Lower leg skin (tissue), 4 donors: ENCODE measurements around the gene RNF213. TPM values are rescaled to one million over a fixed set of nuclear protein-coding genes. Genes with fewer than 3 reads are reported as not detected.

Experiments
- DNase-seq, 2 donors: peaks; one replicate each; pipeline ENCODE4 v3.0.0-alpha.2; 2019; ENCODE audit warnings: low spot score in 2 of 2
- H3K4me3 ChIP-seq: fragments of 200-600 bp; sonication (generic); 2 replicates; pipeline ENCODE4 v1.5.1; 2017; ENCODE audit warnings: mild to moderate bottlenecking, low read depth; ENCODE audit not compliant: poor library complexity, severe bottlenecking
- POLR2A ChIP-seq, 2 donors: fragments of 450-650 bp; IDR thresholded peaks; one replicate each; pipeline ENCODE4 v1.6.1; 2016 to 2017; ENCODE audit warnings: antibody characterized with exemption in 2 of 2, mild to moderate bottlenecking in 1 of 2, moderate library complexity in 1 of 2
- WGBS, 2 donors: methylation state at CpG; one replicate each; pipeline ENCODE4 v1.1.5; 2018; 5-methylcytosine and 5-hydroxymethylcytosine counted together
- intact Hi-C: fragments of 100-400 bp; cut with DNase I; formaldehyde crosslinking; loops from one replicate; pipeline ENCODE4 v1.15.0; 2023; ENCODE audit warnings: low total_unique reads
- total RNA-seq, 4 donors: library from RNA; depleted of rRNA; stranded (reverse); fragments of >200 nt; gene quantifications; one replicate each; pipeline ENCODE4 v1.1.0, GENCODE V29; 2016
- TF ChIP-seq, protein P1 (sequence below), 3 donors: fragments of 450-650 bp; IDR thresholded peaks; one replicate each; pipeline ENCODE4 v1.5.1; 2016; ENCODE audit warnings: antibody characterized with exemption in 3 of 3, mild to moderate bottlenecking in 3 of 3, moderate library complexity in 2 of 3

RNF213 gene
- total RNA-seq, 4 donors from 2014 or later, result 48.4 to 103 (median 59.8) TPM

DNA sequence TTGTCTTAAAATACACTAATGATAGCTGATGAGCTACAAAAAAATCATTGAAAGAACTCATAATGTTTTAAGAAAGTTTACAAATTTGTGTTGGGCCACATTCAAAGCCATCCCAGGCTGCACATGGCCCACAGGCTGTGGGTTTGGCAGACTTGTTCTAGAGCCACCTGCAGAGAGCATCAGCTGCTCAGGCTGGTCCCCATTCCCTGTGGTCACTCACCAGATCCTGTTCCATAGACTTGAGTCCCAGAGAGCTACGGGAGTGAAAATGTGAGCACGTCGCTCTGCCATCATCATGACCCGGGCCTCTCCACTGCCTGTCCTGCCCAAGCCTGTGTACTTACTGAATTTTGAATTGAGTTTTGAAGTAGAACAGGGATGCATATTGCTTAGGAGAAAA is 33.5 kb upstream of the RNF213 start:
- intact Hi-C loops, result no loop called here
- 93 to 96% methylated on average over 4 of the region's 4 CpGs for WGBS, 2 donors
- no peak overlapping the region for H3K4me3 ChIP-seq
- no peak for TF ChIP-seq POLR2A (IDR thresholded peaks at IDR 0.05)
- TF ChIP-seq, protein P1, sequence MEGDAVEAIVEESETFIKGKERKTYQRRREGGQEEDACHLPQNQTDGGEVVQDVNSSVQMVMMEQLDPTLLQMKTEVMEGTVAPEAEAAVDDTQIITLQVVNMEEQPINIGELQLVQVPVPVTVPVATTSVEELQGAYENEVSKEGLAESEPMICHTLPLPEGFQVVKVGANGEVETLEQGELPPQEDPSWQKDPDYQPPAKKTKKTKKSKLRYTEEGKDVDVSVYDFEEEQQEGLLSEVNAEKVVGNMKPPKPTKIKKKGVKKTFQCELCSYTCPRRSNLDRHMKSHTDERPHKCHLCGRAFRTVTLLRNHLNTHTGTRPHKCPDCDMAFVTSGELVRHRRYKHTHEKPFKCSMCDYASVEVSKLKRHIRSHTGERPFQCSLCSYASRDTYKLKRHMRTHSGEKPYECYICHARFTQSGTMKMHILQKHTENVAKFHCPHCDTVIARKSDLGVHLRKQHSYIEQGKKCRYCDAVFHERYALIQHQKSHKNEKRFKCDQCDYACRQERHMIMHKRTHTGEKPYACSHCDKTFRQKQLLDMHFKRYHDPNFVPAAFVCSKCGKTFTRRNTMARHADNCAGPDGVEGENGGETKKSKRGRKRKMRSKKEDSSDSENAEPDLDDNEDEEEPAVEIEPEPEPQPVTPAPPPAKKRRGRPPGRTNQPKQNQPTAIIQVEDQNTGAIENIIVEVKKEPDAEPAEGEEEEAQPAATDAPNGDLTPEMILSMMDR (IDR thresholded peaks at IDR 0.05), result no peak
- DNase-seq, result no peak

DNA sequence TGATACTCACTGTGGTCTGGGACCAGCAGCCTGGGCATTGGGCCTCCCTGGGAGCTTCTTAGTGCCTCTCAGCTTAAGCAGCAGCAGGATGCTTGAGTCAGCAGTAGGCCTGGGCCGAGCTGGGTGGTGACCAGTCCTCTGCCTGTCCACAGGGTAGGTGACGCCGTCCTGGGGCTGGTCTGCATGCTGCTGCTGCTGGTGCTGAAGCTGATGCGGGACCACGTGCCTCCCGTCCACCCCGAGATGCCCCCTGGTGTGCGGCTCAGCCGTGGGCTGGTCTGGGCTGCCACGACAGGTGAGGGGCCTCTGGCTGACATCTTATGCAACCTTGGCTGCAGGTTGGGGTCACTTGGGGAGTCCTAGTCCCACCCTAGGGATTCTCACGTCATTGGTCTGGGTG is 33.0 kb upstream of the RNF213 start:
- H3K4me3 ChIP-seq, result no peak overlapping the region
- DNase-seq, result no peak
- no peak for TF ChIP-seq POLR2A (IDR thresholded peaks at IDR 0.05)
- TF ChIP-seq, protein P1 (IDR thresholded peaks at IDR 0.05), result no peak
- 86 to 98% methylated on average over 5 to 11 of the region's 11 CpGs for WGBS, 2 donors
- intact Hi-C loops, result no loop called here

DNA sequence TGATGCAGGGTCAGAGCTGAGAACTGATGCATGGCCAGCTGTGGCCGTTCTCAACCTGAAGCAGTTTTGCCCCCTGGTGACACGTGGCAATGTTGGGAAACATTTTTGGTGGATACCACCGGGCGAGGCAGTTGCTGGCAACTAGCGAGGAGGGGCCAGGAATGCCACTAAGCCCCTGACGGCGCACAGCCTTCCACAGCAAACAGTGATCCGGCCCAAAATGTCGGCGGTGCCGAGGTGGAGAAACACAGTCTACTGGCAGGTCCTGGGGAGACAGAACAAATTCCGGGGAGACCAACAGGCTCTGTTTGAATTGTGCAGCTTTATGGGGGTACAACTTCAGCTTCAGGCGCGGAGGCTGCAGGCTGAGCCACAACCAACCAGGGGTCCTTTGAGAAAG is 32.2 kb upstream of the RNF213 start:
- intact Hi-C loops, result no loop called here
- WGBS, 2 donors, result 89 to 91% methylated on average over 13 to 14 of the region's 14 CpGs
- DNase-seq, result no peak
- H3K4me3 ChIP-seq, result no peak overlapping the region
- no peak for TF ChIP-seq POLR2A (IDR thresholded peaks at IDR 0.05)
- TF ChIP-seq, protein P1 (IDR thresholded peaks at IDR 0.05), result no peak

DNA sequence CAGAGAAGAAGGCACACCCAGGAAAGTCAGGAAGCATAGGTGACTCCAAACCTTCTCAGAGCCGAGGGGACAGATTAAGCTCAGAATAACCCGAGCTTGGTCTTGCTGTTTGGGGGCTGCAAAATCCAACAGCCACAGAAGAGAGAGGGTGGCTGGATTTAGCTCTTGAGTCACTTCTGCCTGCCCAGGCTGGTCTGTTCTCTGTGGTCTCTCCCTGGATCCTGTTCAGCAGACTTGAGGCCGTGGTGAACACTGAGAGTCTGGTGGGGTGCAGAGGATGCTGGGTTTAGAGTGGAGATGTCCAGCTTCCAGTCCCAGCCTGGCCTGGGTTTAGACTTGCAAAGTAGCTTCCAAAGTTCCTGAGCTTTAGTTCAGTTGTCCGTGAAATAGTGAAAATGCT is 31.6 kb upstream of the RNF213 start:
- TF ChIP-seq, protein P1 (IDR thresholded peaks at IDR 0.05), result no peak
- TF ChIP-seq POLR2A (IDR thresholded peaks at IDR 0.05), result no peak
- WGBS, 2 donors, result 89 to 98% methylated on average over 3 to 4 of the region's 4 CpGs
- DNase-seq, result no peak
- H3K4me3 ChIP-seq, result no peak overlapping the region
- intact Hi-C loops, result no loop called here

DNA sequence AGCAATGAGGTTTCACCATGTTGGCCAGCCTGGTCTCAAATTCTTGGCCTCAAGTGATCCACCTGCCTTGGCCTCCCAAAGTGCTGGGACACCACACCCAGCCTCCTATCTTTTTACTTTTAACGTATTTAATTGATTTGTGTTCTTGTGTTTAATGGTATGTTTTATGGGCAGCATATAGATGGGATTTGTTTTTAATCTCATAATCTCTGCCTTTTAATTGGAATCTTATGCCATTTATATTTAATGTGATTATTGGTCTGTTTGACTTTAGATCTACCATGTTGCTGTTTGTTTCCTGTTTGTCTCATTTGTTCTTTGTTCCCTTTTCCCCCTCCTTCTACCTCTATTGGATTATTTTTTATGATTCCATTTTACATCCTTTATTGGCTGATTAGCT is 28.2 kb upstream of the RNF213 start:
- intact Hi-C loops, result no loop called here
- TF ChIP-seq, protein P1 (IDR thresholded peaks at IDR 0.05), result no peak
- TF ChIP-seq POLR2A (IDR thresholded peaks at IDR 0.05), result no peak
- no peak for DNase-seq
- 97 to 100% methylated on average over 1 of the region's 1 CpG for WGBS, 2 donors
- no peak overlapping the region for H3K4me3 ChIP-seq

DNA sequence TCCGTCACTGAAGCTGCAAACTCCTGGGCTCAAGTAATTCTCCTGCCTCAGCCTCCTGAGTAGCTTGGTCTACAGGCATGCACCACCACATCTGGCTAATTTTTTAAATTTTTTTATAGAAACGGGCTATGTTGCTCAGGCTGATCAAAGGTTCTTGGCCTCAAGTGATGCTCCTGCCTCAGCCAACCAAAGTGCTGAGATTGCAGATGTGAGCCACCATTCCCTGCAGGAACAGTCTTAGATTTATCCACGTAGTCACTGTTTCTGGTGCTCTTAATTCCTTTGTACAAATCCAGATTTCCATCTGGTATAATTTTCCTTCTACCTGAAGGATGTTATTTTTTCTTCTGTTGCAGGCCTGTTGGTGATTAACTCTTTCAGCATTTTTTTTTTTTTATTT is 27.4 kb upstream of the RNF213 start:
- TF ChIP-seq, protein P1 (IDR thresholded peaks at IDR 0.05), result no peak
- TF ChIP-seq POLR2A (IDR thresholded peaks at IDR 0.05), result no peak
- 97 to 100% methylated on average over 3 of the region's 3 CpGs for WGBS, 2 donors
- intact Hi-C loops, result no loop called here

More for the DNA sequence above, 27.4 kb upstream of the RNF213 start:
- H3K4me3 ChIP-seq, result no peak overlapping the region
- DNase-seq, result no peak
